SK-N-SH treated with all-trans-retinoic acid at 6 μM for 48 hours (cell line): ENCODE results near the gene KIAA1328.

Experiments
- PPARA ChIP-seq: fragments of 250-450 bp; sonication (Bioruptor Pico); IDR thresholded peaks from 2 replicates; pipeline ENCODE4 v1.5.0; 2020; ENCODE audit warnings: mild to moderate bottlenecking, borderline replicate concordance
- ZFP3 ChIP-seq: fragments of 250-450 bp; sonication (Bioruptor Pico); IDR thresholded peaks from 2 replicates; pipeline ENCODE4 v1.5.0; 2020; ENCODE audit warnings: mild to moderate bottlenecking, moderate library complexity
- ZNF8 ChIP-seq: fragments of 450-650 bp; formaldehyde crosslinking; IDR thresholded peaks from 2 replicates; pipeline ENCODE4 v1.5.0; 2020; ENCODE audit warnings: mild to moderate bottlenecking, moderate library complexity
- TF ChIP-seq, protein P1 (sequence below): fragments of 250-450 bp; sonication (Bioruptor Pico); IDR thresholded peaks from 2 replicates; pipeline ENCODE4 v1.8.0; 2021; ENCODE audit warnings: low read depth, mild to moderate bottlenecking, moderate library complexity, borderline replicate concordance

DNA sequence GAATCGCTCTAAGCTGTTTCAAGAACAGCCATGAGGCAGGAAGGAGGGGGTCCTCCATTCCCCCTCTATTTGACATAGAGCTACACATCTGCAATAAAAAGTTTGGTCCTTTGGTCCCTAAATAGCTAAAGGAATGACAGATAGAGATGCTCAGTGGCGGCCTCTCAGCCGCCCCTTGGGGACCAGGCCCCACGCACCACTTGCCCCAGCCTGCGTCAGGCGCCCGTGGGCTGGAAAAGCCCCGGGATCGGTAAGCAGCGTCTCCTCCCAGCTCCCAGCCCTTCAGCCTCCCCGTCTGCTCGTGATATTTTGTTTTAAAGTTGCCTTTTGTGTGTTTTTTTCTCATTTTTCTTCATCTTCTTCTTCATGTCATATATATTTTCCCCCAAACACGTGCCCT is 415.7 kb downstream of the KIAA1328 start:
- TF ChIP-seq PPARA (CRISPR knock-in tag) (no peak), ZFP3 (CRISPR knock-in tag) (no peak), ZNF8 (CRISPR knock-in tag) (no peak)
- TF ChIP-seq, protein P1, sequence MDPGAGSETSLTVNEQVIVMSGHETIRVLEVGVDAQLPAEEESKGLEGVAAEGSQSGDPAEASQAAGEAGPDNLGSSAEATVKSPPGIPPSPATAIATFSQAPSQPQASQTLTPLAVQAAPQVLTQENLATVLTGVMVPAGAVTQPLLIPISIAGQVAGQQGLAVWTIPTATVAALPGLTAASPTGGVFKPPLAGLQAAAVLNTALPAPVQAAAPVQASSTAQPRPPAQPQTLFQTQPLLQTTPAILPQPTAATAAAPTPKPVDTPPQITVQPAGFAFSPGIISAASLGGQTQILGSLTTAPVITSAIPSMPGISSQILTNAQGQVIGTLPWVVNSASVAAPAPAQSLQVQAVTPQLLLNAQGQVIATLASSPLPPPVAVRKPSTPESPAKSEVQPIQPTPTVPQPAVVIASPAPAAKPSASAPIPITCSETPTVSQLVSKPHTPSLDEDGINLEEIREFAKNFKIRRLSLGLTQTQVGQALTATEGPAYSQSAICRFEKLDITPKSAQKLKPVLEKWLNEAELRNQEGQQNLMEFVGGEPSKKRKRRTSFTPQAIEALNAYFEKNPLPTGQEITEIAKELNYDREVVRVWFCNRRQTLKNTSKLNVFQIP (CRISPR knock-in tag): no peak
